Thyroid gland (tissue), 4 donors: Measurements from ENCODE around the gene DNAJC22. TPM values are rescaled to one million over a fixed set of nuclear protein-coding genes. Genes with fewer than 3 reads are reported as not detected.

Source experiments
- DNase-seq, 2 donors: peaks; one replicate each; pipeline ENCODE4 v3.0.0-alpha.2; 2019
- H3K27ac ChIP-seq, 3 donors: fragments of 200-600 bp; sonication (generic); 1 replicate in 2 of 3; 2 replicates in 1 of 3; pipeline ENCODE4 v1.5.1; 2016 to 2019; ENCODE audit warnings: mild to moderate bottlenecking in 1 of 3, moderate library complexity in 1 of 3
- H3K27me3 ChIP-seq: fragments of 200-600 bp; sonication (generic); one replicate; pipeline ENCODE4 v1.5.1; 2019
- H3K36me3 ChIP-seq, 2 donors: fragments of 200-600 bp; sonication (generic); one replicate each; pipeline ENCODE4 v1.5.1; 2016 to 2019
- H3K4me1 ChIP-seq, 2 donors: fragments of 200-600 bp; sonication (generic); one replicate each; pipeline ENCODE4 v1.5.1; 2017 to 2019
- H3K4me3 ChIP-seq, 3 donors: fragments of 200-600 bp; sonication (generic); replicated peaks in 1 of 3; 1 replicate in 2 of 3; 2 replicates in 1 of 3; pipeline ENCODE4 v1.5.1; 2016; ENCODE audit warnings: mild to moderate bottlenecking in 1 of 3
- H3K9me3 ChIP-seq: fragments of 200-600 bp; sonication (generic); one replicate; pipeline ENCODE4 v1.5.1; 2017
- POLR2A ChIP-seq, 2 donors: fragments of 450-650 bp; IDR thresholded peaks; one replicate each; pipeline ENCODE4 v1.6.1; 2017; ENCODE audit warnings: antibody characterized with exemption in 2 of 2, mild to moderate bottlenecking in 2 of 2, moderate library complexity in 1 of 2
- WGBS, 2 donors: methylation state at CpG; one replicate each; pipeline ENCODE4 v1.1.5; 2017; 5-methylcytosine and 5-hydroxymethylcytosine counted together
- intact Hi-C: fragments of 100-400 bp; cut with DNase I; formaldehyde crosslinking; loops from one replicate; pipeline ENCODE4 v1.15.1; 2023
- total RNA-seq, 4 donors: library from RNA; depleted of rRNA; stranded (reverse); fragments of >200 nt; gene quantifications; one replicate each; pipeline ENCODE4 v1.2.3, GENCODE V29; 2016
- TF ChIP-seq, protein P1 (sequence below), 6 experiments: fragments of 200-600 bp in 3 of 6; fragments of 450-650 bp in 3 of 6; sonication (generic) in 3 of 6; IDR thresholded peaks; one replicate each; pipeline ENCODE4 v1.5.1; 2016 to 2019; ENCODE audit warnings: antibody characterized with exemption in 6 of 6, mild to moderate bottlenecking in 2 of 6, inconsistent platforms in 1 of 6, moderate library complexity in 1 of 6

DNAJC22 gene
- total RNA-seq, 4 donors from 2014 or later = 10.3 to 19.5 (median 17.5) TPM

DNA sequence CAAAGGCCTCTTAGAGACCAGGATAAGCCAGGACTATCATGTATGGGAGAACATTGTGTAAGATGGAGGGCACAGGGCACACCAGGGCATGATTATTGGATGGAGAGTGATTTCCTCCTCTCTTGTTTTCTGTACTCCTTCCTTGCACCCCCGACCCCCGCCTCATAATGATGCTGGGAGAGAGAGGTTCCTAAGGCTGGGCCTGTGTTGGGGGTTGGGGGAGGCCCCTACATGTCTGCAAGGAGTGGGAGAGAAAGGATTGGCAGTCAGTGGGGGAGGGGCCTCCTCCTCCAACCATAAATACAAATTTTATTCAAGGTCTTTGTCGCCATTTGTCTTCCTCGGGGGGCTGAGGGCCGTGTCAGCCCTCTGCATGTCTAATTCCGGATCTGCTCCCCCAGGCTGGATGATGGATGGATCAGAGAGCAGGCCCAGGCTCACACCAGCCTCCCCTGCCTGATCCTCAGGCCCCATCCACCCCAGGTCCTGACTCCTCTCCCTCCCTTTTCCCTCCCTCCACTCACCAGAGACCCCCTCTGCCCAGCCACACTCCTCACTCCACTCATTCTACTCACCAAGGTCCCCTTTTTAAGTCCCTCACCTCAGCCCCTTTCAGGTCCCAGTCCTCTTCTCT is 7.7 kb upstream of the DNAJC22 start:
- Histone ChIP-seq H3K4me3 (no peak overlapping the region), H3K36me3 (no peaks in the 10 kb centered on the region), H3K9me3 (no peaks in the 10 kb centered on the region), H3K4me1 (peaks cover 15 to 44% of the 10 kb centered on the region in 2 donors), H3K27me3 (peaks cover 7% of the 10 kb centered on the region), H3K27ac (no peak overlapping the region)
- intact Hi-C loops = no loop called here
- WGBS, 2 donors = 67 to 78% methylated on average over 5 to 6 of the region's 6 CpGs
- no peak for DNase-seq
- TF ChIP-seq, protein P1, sequence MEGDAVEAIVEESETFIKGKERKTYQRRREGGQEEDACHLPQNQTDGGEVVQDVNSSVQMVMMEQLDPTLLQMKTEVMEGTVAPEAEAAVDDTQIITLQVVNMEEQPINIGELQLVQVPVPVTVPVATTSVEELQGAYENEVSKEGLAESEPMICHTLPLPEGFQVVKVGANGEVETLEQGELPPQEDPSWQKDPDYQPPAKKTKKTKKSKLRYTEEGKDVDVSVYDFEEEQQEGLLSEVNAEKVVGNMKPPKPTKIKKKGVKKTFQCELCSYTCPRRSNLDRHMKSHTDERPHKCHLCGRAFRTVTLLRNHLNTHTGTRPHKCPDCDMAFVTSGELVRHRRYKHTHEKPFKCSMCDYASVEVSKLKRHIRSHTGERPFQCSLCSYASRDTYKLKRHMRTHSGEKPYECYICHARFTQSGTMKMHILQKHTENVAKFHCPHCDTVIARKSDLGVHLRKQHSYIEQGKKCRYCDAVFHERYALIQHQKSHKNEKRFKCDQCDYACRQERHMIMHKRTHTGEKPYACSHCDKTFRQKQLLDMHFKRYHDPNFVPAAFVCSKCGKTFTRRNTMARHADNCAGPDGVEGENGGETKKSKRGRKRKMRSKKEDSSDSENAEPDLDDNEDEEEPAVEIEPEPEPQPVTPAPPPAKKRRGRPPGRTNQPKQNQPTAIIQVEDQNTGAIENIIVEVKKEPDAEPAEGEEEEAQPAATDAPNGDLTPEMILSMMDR (IDR thresholded peaks at IDR 0.05) = no peak
- no peak for TF ChIP-seq POLR2A (IDR thresholded peaks at IDR 0.05)

DNA sequence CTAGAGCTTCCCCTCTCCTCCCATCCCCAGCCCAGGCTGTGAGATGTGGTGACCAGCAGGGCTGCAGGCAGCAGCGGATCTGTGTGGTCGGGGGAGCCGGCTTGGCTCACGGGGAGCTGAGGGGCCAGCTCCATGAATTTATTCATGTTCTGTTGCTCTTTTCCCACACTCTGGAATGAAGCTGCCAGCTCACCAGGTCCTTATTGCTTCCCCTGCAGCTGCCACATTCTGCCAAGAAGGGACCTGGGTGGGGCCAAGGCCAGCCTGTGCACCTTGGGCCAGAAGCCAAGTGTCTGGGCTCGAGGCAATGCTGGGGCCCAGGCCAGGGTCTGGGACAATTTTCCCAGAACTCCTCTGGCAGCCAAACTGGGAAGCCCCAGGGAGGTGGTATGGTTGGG is 7.2 kb upstream of the DNAJC22 start:
- H3K27me3 ChIP-seq = peaks cover 7% of the 10 kb centered on the region
- intact Hi-C loops = no loop called here
- 26 to 28% methylated on average over 5 of the region's 5 CpGs for WGBS, 2 donors

DNA sequence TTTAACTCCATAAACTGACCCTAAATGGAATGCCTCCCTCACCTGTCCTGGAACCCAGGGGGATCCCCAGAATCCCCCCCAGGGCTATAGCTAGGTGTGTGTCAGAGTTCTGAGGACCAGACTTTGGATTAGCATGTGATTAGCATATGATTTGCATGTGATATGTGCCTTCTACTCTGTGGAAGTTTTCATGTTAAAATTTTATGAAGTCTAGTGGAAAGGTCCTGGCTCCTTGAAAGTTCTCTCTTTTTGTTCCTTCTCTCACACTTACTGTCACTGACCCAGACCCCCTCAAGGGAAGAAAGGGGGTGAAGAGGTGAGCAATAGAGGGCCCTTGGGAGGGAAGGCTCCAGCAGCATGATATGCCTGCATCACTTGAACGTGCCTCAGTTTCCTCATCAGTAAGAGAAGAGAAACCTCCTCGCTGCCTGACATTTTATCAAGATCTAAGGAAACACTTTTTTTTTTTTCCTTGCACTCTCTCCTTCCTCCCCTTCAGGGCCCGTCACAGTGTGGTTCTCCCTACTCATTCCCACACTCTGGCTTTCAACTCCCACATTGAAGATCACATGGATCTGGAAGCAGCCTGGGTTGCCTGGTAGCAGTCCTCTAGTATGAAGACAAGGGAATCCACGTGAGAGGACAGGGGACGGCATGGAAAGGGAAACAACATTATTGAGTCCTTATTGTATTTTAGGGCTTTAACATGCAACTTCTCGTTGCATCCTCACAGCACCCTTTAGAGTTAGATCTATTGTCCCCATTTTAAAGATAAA is 6.4 kb upstream of the DNAJC22 start:
- whole genome bisulfite sequencing, 2 donors = 81% methylated on average over 6 of the region's 6 CpGs
- no peaks in the 10 kb centered on the region for H3K9me3 ChIP-seq
- no peaks in the 10 kb centered on the region for H3K36me3 ChIP-seq
- H3K4me1 ChIP-seq = peaks cover 22 to 56% of the 10 kb centered on the region in 2 donors
- no peak overlapping the region for H3K27ac ChIP-seq
- no peak overlapping the region for H3K4me3 ChIP-seq
- intact Hi-C loops = no loop called here
- DNase-seq = no peak
- TF ChIP-seq POLR2A (IDR thresholded peaks at IDR 0.05) = no peak
- TF ChIP-seq, protein P1 (IDR thresholded peaks at IDR 0.05) = no peak
- H3K27me3 ChIP-seq = peaks cover 7% of the 10 kb centered on the region

More for the DNA sequence above, 7.2 kb upstream of the DNAJC22 start:
- TF ChIP-seq, protein P1 (IDR thresholded peaks at IDR 0.05) = no peak
- TF ChIP-seq POLR2A (IDR thresholded peaks at IDR 0.05) = no peak
- Histone ChIP-seq H3K27ac (no peak overlapping the region), H3K9me3 (no peaks in the 10 kb centered on the region), H3K4me1 (peaks cover 15 to 49% of the 10 kb centered on the region in 2 donors), H3K36me3 (no peaks in the 10 kb centered on the region), H3K4me3 (no peak overlapping the region)
- DNase-seq = peak; percentile 58 to 73

DNA sequence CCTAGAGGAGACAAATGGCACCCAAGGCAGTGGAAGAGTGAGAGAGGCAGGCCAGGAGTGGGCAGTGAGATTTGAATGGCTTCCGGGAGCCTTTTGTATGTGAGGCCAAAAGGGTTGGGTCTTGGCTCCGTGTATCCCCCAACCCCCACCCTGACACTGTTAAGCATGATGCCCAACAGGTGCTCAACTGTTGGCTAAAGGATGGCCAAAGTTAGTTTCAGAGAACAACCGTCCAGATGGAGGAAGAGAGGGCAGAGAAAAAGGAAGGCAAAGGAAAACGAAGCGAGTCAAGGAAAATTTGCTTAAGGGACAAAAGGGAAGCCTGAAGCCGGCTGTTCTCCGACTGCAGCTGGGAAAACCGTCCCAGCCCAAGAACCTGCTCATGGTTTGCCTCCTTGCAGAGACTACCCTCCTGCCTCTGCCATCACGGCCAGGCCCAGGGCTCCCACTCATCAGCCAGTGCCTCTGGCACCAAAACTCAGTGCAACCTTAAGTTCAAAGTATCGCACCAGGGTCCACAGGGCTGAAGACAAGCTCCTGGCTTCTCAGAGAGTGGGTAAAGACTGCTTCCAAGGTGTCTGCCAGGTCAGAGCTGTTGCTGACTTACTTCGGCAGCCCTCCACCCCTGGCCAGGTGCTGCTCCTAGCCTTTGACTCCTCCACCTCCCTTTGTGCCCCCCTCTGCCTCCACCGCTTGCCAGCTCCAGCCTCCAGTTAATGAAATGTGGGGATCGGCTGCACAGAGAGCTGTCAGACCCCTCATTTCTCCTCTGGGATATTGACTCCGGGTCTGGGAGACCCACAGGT is 5.5 kb upstream of the DNAJC22 start:
- H3K27ac ChIP-seq = no peak overlapping the region
- no peak for DNase-seq
- H3K4me1 ChIP-seq = peaks cover 31 to 63% of the 10 kb centered on the region in 2 donors
- WGBS, 2 donors = 68 to 78% methylated on average over 13 to 14 of the region's 14 CpGs
- H3K36me3 ChIP-seq = no peaks in the 10 kb centered on the region
- intact Hi-C loops = no loop called here
- no peak for TF ChIP-seq POLR2A (IDR thresholded peaks at IDR 0.05)
- TF ChIP-seq, protein P1 (IDR thresholded peaks at IDR 0.05) = no peak
- no peak overlapping the region for H3K4me3 ChIP-seq
- H3K9me3 ChIP-seq = no peaks in the 10 kb centered on the region
- H3K27me3 ChIP-seq = peaks cover 6% of the 10 kb centered on the region
